GM12878 (cell line): ENCODE data around the gene NKAIN1.

Experiments used
- EP300 ChIP-seq, 2 experiments: fragments of 150-350 bp in 1 of 2; IDR thresholded peaks; 2 replicates each; pipeline ENCODE4 v1.6.1; 2011 to 2012; ENCODE audit warnings: low read depth in 2 of 2, low read length in 2 of 2, borderline replicate concordance in 1 of 2, improper control_type of control experiment in 1 of 2, inconsistent platforms in 1 of 2; ENCODE audit not compliant: control insufficient read depth in 1 of 2
- HCFC1 ChIP-seq: fragments of 150-350 bp; IDR thresholded peaks from 2 replicates; pipeline ENCODE4 v1.6.1; 2014; ENCODE audit warnings: low read length
- MYB ChIP-seq: fragments of 150-350 bp; IDR thresholded peaks from 2 replicates; pipeline ENCODE4 v1.6.1; 2014; ENCODE audit warnings: mild to moderate bottlenecking, low read depth, low read length, borderline replicate concordance
- NBN ChIP-seq: fragments of 450-650 bp; IDR thresholded peaks from 2 replicates; pipeline ENCODE4 v1.6.1; 2016
- NFIC ChIP-seq: IDR thresholded peaks from 2 replicates; pipeline ENCODE4 v1.6.1; 2012; ENCODE audit warnings: low read depth, mild to moderate bottlenecking, inconsistent platforms, low read length, moderate library complexity
- RAD21 ChIP-seq: IDR thresholded peaks from 2 replicates; pipeline ENCODE4 v1.6.1; 2011; ENCODE audit warnings: mild to moderate bottlenecking, low read depth, low read length, moderate library complexity; ENCODE audit not compliant: insufficient read depth
- SMC3 ChIP-seq: IDR thresholded peaks from 2 replicates; pipeline ENCODE4 v1.6.1; 2011; ENCODE audit warnings: low read length, improper control_type of control experiment, borderline replicate concordance
- ZNF274 ChIP-seq: IDR thresholded peaks from one replicate; pipeline ENCODE4 v1.8.0; 2011; ENCODE audit not compliant: insufficient read length, insufficient read depth
- TF ChIP-seq, protein P1 (sequence below), 3 experiments: IDR thresholded peaks in 2 of 3; conservative IDR thresholded peaks in 1 of 3; 2 replicates each; pipeline ENCODE4 v1.5.1; 2011; ENCODE audit warnings: low read depth in 3 of 3, low read length in 3 of 3, mild to moderate bottlenecking in 3 of 3, control low read depth in 2 of 3, moderate library complexity in 2 of 3, inconsistent platforms in 1 of 3, mixed read lengths in 1 of 3; ENCODE audit not compliant: control insufficient read depth in 2 of 3, insufficient read depth in 1 of 3; ENCODE audit errors: extremely low read depth in 1 of 3
- TF ChIP-seq, protein P2 (sequence below): fragments of 450-650 bp; IDR thresholded peaks from 2 replicates; pipeline ENCODE4 v1.6.1; 2017; ENCODE audit warnings: low read depth, mild to moderate bottlenecking, moderate library complexity
- TF ChIP-seq, protein P3 (sequence below): fragments of 450-650 bp; IDR thresholded peaks from 2 replicates; pipeline ENCODE4 v1.6.1; 2017; ENCODE audit warnings: mild to moderate bottlenecking

DNA sequence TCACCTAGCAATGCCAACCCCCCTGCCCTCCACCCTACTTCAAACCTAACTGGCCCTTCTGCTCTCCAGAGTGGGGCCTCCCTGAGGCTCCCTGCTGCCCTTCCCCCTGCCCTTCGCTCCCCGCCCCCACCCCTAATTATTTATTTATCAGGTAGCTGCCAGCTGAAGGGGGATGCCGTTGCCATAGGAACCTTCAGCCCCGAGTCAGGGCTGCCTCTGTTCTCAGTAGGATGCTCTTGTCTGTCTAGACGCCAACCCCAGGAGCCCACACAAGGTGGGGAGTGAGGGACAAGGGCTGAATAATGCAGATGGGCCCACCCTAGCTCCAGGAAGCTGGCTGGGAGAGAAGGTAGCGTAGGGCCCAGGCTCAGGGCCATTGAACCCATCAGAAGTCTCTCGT, 41.1 kb downstream of the NKAIN1 start:
- TF ChIP-seq NBN = no peak
- no peak for TF ChIP-seq ZNF274
- no peak for TF ChIP-seq MYB
- TF ChIP-seq RAD21 = no peak
- no peak for TF ChIP-seq NFIC
- TF ChIP-seq, protein P1, sequence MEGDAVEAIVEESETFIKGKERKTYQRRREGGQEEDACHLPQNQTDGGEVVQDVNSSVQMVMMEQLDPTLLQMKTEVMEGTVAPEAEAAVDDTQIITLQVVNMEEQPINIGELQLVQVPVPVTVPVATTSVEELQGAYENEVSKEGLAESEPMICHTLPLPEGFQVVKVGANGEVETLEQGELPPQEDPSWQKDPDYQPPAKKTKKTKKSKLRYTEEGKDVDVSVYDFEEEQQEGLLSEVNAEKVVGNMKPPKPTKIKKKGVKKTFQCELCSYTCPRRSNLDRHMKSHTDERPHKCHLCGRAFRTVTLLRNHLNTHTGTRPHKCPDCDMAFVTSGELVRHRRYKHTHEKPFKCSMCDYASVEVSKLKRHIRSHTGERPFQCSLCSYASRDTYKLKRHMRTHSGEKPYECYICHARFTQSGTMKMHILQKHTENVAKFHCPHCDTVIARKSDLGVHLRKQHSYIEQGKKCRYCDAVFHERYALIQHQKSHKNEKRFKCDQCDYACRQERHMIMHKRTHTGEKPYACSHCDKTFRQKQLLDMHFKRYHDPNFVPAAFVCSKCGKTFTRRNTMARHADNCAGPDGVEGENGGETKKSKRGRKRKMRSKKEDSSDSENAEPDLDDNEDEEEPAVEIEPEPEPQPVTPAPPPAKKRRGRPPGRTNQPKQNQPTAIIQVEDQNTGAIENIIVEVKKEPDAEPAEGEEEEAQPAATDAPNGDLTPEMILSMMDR (IDR thresholded peaks at IDR 0.05 in 2 of 3, conservative IDR thresholded peaks at IDR 0.05 in 1 of 3; ENCODE audit: control insufficient read depth in 2 of 3, extremely low read depth in 1 of 3, insufficient read depth in 1 of 3, low read depth in 3 of 3, low read length in 3 of 3) = no peak
- TF ChIP-seq, protein P2, sequence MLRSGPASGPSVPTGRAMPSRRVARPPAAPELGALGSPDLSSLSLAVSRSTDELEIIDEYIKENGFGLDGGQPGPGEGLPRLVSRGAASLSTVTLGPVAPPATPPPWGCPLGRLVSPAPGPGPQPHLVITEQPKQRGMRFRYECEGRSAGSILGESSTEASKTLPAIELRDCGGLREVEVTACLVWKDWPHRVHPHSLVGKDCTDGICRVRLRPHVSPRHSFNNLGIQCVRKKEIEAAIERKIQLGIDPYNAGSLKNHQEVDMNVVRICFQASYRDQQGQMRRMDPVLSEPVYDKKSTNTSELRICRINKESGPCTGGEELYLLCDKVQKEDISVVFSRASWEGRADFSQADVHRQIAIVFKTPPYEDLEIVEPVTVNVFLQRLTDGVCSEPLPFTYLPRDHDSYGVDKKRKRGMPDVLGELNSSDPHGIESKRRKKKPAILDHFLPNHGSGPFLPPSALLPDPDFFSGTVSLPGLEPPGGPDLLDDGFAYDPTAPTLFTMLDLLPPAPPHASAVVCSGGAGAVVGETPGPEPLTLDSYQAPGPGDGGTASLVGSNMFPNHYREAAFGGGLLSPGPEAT = no peak
- TF ChIP-seq, protein P3, sequence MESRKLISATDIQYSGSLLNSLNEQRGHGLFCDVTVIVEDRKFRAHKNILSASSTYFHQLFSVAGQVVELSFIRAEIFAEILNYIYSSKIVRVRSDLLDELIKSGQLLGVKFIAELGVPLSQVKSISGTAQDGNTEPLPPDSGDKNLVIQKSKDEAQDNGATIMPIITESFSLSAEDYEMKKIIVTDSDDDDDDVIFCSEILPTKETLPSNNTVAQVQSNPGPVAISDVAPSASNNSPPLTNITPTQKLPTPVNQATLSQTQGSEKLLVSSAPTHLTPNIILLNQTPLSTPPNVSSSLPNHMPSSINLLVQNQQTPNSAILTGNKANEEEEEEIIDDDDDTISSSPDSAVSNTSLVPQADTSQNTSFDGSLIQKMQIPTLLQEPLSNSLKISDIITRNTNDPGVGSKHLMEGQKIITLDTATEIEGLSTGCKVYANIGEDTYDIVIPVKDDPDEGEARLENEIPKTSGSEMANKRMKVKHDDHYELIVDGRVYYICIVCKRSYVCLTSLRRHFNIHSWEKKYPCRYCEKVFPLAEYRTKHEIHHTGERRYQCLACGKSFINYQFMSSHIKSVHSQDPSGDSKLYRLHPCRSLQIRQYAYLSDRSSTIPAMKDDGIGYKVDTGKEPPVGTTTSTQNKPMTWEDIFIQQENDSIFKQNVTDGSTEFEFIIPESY = no peak
- no peak for TF ChIP-seq SMC3
- TF ChIP-seq HCFC1 = no peak
- TF ChIP-seq EP300 (IDR thresholded peaks at IDR 0.05; ENCODE audit: borderline replicate concordance in 1 of 2, control insufficient read depth in 1 of 2, low read depth in 2 of 2, low read length in 2 of 2) = no peak
